ENCODE results near the gene HNRNPH1. TPM values are rescaled to one million over a fixed set of nuclear protein-coding genes. Genes with fewer than 3 reads are reported as not detected.

The HNRNPH1 gene
- total and polyA plus RNA-seq, 2 of the 8 experiments (the other 6 are each of a cell fraction or from before 2014, with no cell fraction given): 170 to 735 TPM

- TF ChIP-seq HDAC2 (IDR thresholded peaks at IDR 0.05; ENCODE audit: borderline replicate concordance in 1 of 2, low read depth in 2 of 2, low read length in 2 of 2) (0 out of 4 replicates have a peak, but pooled peaks of 1 of the 2 experiments have one; percentile 32), TBP (IDR thresholded peaks at IDR 0.05; ENCODE audit: low read depth, low read length) (no peak), SIRT6 (IDR thresholded peaks at IDR 0.05; ENCODE audit: low read length) (no peak), YY1 (IDR thresholded peaks at IDR 0.05; ENCODE audit: low read depth, low read length) (peak; percentile 92), TAF1 (IDR thresholded peaks at IDR 0.05; ENCODE audit: low read depth, low read length) (peak; percentile 29), E2F6 (IDR thresholded peaks at IDR 0.05) (peak; percentile 62), SIN3A (conservative IDR thresholded peaks at IDR 0.05 in 1 of 2, IDR thresholded peaks at IDR 0.05 in 1 of 2; ENCODE audit: low read depth in 1 of 2, low read length in 2 of 2) (0 out of 4 replicates have a peak, but pooled peaks of 1 of the 2 experiments have one; percentile 11), GABPA (IDR thresholded peaks at IDR 0.05; ENCODE audit: borderline replicate concordance, insufficient read depth, low read length) (peak; percentile 42; the same call in 1 of the 2 replicates), POLR2AphosphoS5 (IDR thresholded peaks at IDR 0.05; ENCODE audit: low read depth, low read length) (peak; percentile 78), RFX5 (IDR thresholded peaks at IDR 0.05; ENCODE audit: borderline replicate concordance, low read depth, low read length) (no peak), MAX (IDR thresholded peaks at IDR 0.05) (peak; percentile 72; the same call in 1 of the 2 replicates), ATF2 (IDR thresholded peaks at IDR 0.05; ENCODE audit: low read length) (0 out of 2 replicates have a peak, but pooled peaks have one; percentile 9)
These were observed 653 bp upstream of the HNRNPH1 start (continued) for GRCh38 chr5:179623906-179624741.

Data from H1 (cell line).